ENCODE results near the gene CYLC2.

CYLC2 gene, protein sequence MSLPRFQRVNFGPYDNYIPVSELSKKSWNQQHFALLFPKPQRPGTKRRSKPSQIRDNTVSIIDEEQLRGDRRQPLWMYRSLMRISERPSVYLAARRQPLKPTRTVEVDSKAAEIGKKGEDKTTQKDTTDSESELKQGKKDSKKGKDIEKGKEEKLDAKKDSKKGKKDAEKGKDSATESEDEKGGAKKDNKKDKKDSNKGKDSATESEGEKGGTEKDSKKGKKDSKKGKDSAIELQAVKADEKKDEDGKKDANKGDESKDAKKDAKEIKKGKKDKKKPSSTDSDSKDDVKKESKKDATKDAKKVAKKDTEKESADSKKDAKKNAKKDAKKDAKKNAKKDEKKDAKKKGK

DNA sequence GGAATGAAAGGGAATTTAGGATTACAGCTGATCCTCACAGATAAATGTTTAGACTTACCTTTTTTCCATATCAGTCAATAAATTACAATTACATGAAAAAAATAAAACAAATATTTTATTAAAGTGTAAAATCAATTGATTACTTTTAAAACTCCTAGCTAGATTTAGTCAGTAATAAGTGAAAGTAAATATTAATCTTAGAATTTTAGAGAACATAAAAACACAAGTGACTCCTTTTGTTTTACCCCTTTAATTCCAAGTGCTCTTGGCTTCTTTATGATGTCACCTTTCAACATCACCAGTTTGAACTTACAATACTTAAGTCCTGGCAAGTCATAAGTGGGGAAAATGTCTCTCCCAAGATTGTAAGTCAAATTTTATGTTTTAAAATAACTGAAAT is at the start of gene CYLC2:
TSS of gene CYLC2 (plus strand) at position 301 of the 400 bp plus-strand sequence. CDS start at position 349, 48 bp downstream.
- DNase-seq = no peak

DNA sequence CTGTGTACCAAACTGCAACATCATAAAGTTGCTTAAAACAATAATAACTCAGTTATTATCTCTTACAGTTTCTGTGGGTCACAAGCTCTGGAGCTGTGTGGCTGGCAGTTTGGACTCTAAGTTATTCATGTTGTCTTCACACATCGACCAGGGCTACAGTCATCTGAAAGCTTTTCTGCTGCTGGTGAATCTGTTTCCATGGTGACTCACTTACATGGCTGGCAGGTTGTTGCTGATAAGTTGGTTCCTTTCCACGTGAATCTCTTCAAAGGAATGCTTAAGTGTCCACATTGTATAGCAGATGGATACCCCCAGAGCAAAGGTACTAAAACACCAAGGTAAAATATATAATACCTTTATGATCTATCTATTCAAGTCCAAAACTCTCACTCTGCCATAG is 44.8 kb upstream of the CYLC2 start:
- no peak for DNase-seq

DNA sequence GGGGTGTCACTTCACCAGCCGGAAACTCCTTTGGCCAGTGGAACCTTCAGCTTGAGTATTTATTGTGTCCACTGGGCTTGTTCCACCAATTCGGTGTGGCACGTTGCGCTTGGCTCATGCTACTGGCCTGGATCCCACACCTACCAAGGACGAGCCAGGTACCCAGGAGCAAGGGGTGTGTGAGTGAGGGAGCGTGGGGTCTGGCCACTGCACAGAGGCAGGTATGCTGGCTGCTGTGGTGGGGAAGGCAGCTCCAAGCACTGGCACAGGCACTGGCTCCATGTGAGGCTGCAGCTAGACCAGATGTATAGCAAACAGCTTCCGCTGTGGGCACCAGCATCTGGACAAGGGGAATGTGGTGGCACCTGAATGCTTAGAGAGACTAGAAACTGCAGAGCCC is 28.1 kb upstream of the CYLC2 start:
- DNase-seq = no peak

DNA sequence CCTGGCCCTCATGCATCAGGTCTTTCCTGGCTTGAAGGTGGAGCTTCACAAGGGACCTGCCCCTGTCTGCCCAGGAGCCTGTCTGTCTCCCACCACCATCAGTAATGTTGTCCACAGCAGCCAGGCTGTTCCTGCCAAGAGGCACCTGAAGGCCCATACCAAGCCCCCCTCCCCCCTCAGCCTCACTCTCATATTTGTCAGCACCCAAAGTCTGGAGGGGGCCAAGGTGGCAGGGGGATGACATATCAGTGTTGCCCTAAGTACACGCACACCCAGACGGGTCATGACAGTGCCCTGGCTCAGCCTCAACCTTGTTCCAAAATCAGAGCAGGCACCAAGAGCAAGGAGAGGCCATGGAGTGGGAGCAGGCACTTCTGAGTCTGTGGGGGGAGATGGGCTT is 27.2 kb upstream of the CYLC2 start:
- no peak for DNase-seq

DNA sequence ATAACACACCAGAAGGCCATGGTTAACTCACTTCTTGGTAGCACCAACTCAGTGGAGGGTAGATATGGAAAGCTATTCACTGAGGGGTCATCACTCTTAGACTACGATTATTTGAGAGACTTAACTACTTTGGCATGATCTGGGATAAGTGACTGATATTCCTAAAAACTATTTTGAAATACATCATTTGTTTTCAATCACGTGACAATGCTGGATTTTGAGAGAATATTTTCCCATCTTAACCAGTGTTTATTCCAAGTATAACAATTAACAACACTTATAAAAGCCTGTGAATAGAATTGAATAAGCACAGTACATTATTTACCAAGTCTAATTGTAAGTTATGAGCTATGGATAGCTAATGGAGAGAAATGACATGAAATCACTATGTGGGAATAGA is 22.4 kb upstream of the CYLC2 start:
- no peak for DNase-seq

DNA sequence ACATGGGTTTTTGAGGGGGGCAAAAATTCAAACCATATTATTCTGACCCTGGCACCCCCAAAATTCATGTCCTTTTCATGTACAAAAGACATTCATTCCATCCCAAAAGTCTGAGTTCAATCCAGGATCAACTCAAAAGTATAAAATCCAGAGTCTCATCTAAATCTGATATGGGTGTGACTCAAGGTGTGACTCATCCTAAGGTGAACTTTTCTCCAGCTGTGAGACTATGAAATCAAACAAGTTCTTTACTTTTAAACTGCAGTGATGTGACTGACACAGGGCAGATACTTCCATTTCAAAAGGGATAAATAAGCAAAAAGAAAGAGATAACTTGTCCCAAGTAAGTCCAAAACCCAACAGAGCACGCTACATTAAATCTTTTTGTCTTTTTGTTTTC is 20.6 kb upstream of the CYLC2 start:
- DNase-seq = no peak

DNA sequence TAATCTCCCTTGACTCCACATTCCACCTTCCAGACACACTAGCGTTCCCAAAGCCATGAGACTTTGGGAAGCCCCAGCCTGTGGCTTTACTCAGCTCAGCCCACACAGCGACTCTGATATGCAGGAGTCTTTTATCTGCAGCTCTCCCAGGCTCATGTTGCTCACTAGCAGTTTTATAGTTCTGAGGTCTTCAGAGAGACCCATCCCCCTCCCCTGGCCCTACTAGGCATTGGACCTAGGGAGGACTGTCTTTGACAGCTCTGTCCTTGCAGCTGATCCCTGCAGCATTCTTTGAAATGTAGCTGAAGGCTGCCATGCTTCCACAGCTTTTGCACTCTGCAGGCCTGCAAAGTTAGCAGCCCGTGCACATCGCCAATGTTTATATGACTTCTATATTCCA is 19.9 kb upstream of the CYLC2 start:
- DNase-seq = no peak

DNA sequence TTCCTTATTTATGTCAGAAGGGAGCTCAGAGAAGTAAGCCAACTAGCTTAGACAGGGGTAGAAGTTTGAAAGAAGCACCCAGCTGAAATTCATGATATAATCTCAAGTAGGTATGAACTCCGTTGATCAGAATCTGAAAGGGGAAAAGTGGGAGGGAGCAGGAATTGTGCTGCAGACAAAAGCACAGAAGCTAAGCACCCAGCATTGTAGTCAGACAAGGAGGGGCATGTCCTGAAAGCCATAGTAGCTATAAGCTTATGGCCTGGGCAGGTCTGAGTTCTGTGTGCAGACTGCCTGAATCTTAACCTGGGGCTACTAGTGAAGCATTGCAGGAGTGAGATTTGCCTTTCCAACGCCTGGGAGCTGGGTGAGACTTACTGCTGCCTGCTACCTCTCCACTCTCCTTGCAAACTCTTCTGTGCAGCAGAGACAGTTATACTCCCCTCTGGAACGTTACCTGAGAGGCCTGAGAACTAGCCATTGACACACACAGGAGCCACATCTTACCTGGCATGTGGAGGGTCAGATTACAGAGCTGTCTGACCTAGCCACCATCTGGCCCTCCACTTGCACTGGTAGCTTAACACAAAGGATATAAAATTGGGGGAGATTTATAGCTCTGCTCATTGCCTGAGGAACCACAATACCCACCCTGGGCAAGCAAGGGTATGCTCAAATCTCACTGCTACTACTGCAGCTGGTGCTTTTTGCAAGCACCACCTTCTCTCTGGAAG is 9.8 kb upstream of the CYLC2 start:
- DNase-seq = no peak

DNA sequence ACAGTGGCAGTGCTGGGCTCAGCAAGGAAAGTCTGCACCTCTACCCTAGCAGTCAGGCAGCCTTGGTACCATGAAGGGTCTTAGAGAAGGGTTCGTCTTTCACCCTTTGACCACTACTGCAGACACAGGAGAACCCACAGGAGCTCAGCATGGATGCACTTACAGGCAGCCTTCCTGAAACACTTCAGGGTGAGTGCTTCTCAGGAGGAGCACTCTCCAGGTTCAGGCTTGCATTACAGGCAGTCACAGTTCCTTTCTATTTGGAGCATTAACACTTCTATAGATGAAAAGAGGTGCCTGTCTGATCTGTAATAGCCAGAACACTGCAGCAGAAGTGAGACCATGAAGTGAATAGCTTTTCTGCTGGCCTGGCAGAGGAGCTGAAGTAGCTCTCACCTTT is 8.7 kb upstream of the CYLC2 start:
- no peak for DNase-seq

DNA sequence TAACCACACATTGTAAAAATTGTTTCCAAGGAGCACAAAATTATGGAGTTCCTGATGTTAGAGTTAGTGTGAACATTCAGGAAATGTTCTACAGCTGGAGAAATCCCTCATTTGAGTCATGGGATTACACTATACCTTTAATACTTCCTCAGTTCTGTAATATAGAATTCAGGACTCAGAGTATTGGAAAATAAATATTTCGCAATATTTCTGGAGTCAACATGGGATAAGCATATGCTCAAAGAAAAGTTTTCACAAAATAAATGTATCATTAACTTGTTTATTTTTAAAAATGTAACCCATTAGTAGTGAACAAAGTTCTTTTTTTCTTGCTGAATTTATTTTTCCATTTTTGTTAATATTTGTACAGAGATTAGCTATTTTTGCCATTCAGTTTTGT is 8.6 kb downstream of the CYLC2 start:
- DNase-seq = no peak

DNA sequence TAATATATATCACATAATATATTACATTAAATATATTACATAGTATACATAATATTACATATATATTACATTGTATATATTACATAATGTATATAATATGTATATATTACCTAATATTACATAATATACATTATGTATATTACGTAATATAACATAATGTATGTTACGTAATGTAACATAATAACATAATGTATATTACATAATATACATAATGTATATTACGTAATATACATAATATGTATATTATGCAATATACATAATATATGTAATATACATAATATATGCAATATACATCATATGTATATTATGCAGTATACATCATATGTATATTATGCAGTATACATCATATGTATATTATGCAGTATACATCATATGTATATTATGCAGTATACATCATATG is 19.1 kb downstream of the CYLC2 start:
- DNase-seq = no peak

DNA sequence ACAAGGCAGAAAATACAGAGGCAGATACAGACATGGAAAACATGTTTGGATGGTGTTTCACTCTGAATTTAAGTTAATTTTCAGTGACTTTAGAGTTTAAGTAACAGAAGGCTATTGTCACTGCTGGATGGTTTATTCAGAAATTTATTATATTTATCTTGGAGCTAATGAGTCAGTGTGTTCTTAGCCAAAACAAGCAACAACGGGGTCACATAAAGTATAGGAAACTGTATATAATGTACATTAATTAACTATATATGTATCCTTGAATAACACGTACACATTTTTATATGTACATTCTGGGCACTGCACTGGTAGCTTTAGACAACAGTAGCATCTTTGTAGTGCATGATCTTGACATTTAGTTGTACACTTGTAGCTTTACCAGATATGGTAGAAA is 30.7 kb downstream of the CYLC2 start:
- DNase-seq = no peak

DNA sequence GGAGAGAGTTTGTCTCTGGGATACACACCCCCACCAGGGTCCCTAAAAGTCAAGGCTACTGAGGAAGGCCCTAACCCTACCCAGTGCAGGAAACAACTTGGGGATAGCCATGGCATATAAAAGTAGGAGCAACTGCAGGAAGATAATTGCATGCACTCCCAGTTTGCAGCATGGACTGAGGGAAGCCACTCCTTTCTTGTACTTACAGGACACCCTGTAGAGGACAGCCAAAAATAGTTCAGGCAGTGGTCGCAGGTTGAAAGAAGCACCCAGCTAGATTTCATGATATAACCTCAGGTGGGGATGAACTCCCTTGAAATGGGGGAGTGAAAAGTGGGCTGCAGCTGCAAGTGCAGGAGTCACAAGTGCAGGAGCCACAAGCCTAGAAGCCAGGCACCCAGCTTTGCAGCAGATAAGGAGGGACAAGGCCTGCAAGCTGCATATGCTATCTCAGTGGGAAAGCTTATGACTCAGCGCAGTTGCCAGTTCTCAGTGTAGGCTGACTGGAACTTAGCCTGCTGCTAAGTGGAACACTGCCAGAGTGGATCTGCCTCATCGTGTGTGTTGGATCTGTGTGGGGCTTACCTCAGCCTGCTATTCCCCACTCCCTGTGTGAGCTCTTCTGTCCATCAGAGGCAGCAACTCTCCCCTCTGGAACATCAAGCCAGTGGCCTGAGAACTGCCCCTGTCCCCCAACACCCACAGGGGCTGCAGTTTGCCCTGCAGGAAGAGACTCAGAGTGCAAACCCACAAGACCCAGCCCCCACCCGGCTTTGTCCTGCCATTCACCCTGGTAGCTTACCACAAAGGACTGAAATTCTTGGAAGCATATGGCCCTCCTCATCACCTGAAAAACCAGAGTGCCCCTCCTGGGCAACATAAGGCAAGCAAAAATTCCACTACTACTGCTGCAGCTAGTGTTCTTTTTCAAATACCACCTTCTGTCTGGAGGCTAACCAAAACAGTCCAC is 42.7 kb downstream of the CYLC2 start:
- no peak for DNase-seq

DNA sequence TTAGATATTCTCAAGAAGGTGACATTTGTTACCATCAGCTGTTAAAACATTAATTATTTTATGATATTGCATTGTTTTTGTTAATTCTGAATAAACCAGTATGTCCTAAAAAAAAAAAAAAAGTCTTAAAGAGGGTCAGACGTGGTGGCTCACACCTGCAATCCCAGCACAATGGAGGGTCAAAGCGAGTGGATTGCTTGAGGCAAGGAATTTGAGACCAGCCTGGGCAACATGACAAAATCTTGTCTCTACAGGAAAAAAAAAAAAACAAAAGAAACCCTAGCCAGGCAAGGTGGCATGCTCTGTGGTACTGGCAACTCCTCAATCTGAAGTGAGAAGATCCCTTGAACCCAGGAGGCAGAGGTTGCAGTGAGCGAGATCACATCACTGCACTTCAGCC is 46.8 kb downstream of the CYLC2 start:
- no peak for DNase-seq
